Measurements from ENCODE around the gene CKAP2. TPM values are rescaled to one million over a fixed set of nuclear protein-coding genes. Genes with fewer than 3 reads are reported as not detected.
"Not testable (repeated sequence)": the region's sequence is repeated elsewhere in the genome, so short reads cannot be mapped to it uniquely, and the experiment has no call there.

Gene CKAP2
- total and polyA plus RNA-seq, 4 donors = 2.4 to 40.9 (median 2.8) TPM

GRCh38 chr13:52461265-52461664, 6.0 kb downstream of the CKAP2 start:
- WGBS = 89% methylated on average over 3 of the region's 3 CpGs
- no peak overlapping the region for H3K27ac ChIP-seq (ENCODE audit: low read depth in 1 of 2, low read length in 2 of 2)
- H3K9ac ChIP-seq (ENCODE audit: low read depth in 1 of 2, low read length in 2 of 2) = no peak overlapping the region
- peaks cover 0 to 11% (median 3%) of the 10 kb centered on the region in 4 donors for H3K36me3 ChIP-seq (ENCODE audit: control insufficient read depth in 4 of 4, insufficient read depth in 3 of 4, low read depth in 1 of 4, low read length in 3 of 4)
- no peak overlapping the region for H3K4me3 ChIP-seq (ENCODE audit: low read depth in 1 of 3, low read length in 3 of 3)
- H3K9me3 ChIP-seq (ENCODE audit: control insufficient read depth in 4 of 4, low read length in 3 of 4) = no peaks in the 10 kb centered on the region
- no peaks in the 10 kb centered on the region for H3K27me3 ChIP-seq (ENCODE audit: control insufficient read depth in 4 of 4, insufficient read depth in 4 of 4, low read length in 3 of 4)
- peaks cover 0 to 4% (median 1%) of the 10 kb centered on the region in 4 donors for H3K4me1 ChIP-seq (ENCODE audit: control insufficient read depth in 4 of 4, insufficient read depth in 4 of 4, low read length in 3 of 4)
- TF ChIP-seq, protein P1, sequence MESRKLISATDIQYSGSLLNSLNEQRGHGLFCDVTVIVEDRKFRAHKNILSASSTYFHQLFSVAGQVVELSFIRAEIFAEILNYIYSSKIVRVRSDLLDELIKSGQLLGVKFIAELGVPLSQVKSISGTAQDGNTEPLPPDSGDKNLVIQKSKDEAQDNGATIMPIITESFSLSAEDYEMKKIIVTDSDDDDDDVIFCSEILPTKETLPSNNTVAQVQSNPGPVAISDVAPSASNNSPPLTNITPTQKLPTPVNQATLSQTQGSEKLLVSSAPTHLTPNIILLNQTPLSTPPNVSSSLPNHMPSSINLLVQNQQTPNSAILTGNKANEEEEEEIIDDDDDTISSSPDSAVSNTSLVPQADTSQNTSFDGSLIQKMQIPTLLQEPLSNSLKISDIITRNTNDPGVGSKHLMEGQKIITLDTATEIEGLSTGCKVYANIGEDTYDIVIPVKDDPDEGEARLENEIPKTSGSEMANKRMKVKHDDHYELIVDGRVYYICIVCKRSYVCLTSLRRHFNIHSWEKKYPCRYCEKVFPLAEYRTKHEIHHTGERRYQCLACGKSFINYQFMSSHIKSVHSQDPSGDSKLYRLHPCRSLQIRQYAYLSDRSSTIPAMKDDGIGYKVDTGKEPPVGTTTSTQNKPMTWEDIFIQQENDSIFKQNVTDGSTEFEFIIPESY (IDR thresholded peaks at IDR 0.05) = no peak
- TF ChIP-seq HNF4A (conservative IDR thresholded peaks at IDR 0.05) (no peak), HNF4G (IDR thresholded peaks at IDR 0.05) (no peak), NR2F2 (IDR thresholded peaks at IDR 0.05) (no peak), RAD21 (IDR thresholded peaks at IDR 0.05) (no peak), SP1 (IDR thresholded peaks at IDR 0.05) (no peak), FOXA1 (IDR thresholded peaks at IDR 0.05) (no peak), JUND (IDR thresholded peaks at IDR 0.05) (no peak), GABPA (IDR thresholded peaks at IDR 0.05 in 1 of 2, conservative IDR thresholded peaks at IDR 0.05 in 1 of 2) (no peak), RXRA (IDR thresholded peaks at IDR 0.05) (no peak)
- TF ChIP-seq, protein P2, sequence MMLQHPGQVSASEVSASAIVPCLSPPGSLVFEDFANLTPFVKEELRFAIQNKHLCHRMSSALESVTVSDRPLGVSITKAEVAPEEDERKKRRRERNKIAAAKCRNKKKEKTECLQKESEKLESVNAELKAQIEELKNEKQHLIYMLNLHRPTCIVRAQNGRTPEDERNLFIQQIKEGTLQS (IDR thresholded peaks at IDR 0.05) = no peak
- DNase-seq (ENCODE audit: low spot score) = no peak

GRCh38 chr13:52463526-52463925, 8.2 kb downstream of the CKAP2 start:
- Histone ChIP-seq H3K36me3 (ENCODE audit: control insufficient read depth in 4 of 4, insufficient read depth in 3 of 4, low read depth in 1 of 4, low read length in 3 of 4) (peaks cover 0 to 11% (median 4%) of the 10 kb centered on the region in 4 donors), H3K27ac (ENCODE audit: low read depth in 1 of 2, low read length in 2 of 2) (no peak overlapping the region)
- TF ChIP-seq RAD21 (IDR thresholded peaks at IDR 0.05) (no peak), JUND (IDR thresholded peaks at IDR 0.05) (no peak), HNF4A (conservative IDR thresholded peaks at IDR 0.05) (no peak), YY1 (IDR thresholded peaks at IDR 0.05) (no peak), NR2F2 (IDR thresholded peaks at IDR 0.05) (no peak)
- TF ChIP-seq, protein P3, sequence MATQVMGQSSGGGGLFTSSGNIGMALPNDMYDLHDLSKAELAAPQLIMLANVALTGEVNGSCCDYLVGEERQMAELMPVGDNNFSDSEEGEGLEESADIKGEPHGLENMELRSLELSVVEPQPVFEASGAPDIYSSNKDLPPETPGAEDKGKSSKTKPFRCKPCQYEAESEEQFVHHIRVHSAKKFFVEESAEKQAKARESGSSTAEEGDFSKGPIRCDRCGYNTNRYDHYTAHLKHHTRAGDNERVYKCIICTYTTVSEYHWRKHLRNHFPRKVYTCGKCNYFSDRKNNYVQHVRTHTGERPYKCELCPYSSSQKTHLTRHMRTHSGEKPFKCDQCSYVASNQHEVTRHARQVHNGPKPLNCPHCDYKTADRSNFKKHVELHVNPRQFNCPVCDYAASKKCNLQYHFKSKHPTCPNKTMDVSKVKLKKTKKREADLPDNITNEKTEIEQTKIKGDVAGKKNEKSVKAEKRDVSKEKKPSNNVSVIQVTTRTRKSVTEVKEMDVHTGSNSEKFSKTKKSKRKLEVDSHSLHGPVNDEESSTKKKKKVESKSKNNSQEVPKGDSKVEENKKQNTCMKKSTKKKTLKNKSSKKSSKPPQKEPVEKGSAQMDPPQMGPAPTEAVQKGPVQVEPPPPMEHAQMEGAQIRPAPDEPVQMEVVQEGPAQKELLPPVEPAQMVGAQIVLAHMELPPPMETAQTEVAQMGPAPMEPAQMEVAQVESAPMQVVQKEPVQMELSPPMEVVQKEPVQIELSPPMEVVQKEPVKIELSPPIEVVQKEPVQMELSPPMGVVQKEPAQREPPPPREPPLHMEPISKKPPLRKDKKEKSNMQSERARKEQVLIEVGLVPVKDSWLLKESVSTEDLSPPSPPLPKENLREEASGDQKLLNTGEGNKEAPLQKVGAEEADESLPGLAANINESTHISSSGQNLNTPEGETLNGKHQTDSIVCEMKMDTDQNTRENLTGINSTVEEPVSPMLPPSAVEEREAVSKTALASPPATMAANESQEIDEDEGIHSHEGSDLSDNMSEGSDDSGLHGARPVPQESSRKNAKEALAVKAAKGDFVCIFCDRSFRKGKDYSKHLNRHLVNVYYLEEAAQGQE (IDR thresholded peaks at IDR 0.05) = no peak

DNA sequence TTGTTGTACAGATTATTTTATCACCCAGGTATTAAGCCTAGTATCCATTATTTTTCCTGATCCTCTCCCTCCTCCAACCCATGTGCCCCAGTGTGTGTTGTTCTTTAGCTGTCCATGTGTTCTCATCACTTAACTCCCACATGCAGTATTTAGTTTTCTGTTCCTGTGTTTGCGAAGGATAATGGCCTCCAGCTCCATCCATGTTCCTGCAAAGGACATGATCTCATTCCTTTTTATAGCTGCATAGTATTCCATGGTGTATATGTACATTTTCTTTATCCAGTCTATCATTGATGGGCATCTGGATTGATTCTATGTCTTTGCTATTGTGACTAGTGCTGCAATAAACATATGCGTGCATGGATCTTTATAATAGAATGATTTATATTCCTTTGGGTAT, 13.2 kb downstream of the CKAP2 start:
- not testable (repeated sequence) for H3K27ac ChIP-seq (ENCODE audit: low read depth in 1 of 2, low read length in 2 of 2); DNase-seq (ENCODE audit: low spot score); H3K9ac ChIP-seq (ENCODE audit: low read depth in 1 of 2, low read length in 2 of 2); H3K9me3 ChIP-seq (ENCODE audit: control insufficient read depth in 4 of 4, low read length in 3 of 4); H3K4me3 ChIP-seq (ENCODE audit: low read depth in 1 of 3, low read length in 3 of 3); H3K4me1 ChIP-seq (ENCODE audit: control insufficient read depth in 4 of 4, insufficient read depth in 4 of 4, low read length in 3 of 4); H3K36me3 ChIP-seq (ENCODE audit: control insufficient read depth in 4 of 4, insufficient read depth in 3 of 4, low read depth in 1 of 4, low read length in 3 of 4); H3K27me3 ChIP-seq (ENCODE audit: control insufficient read depth in 4 of 4, insufficient read depth in 4 of 4, low read length in 3 of 4)
- WGBS = 97% methylated on average over 2 of the region's 2 CpGs

More at GRCh38 chr13:52463526-52463925, 8.2 kb downstream of the CKAP2 start:
- H3K4me1 ChIP-seq (ENCODE audit: control insufficient read depth in 4 of 4, insufficient read depth in 4 of 4, low read length in 3 of 4) = no peaks in the 10 kb centered on the region
- no peak for DNase-seq (ENCODE audit: low spot score)
- no peaks in the 10 kb centered on the region for H3K27me3 ChIP-seq (ENCODE audit: control insufficient read depth in 4 of 4, insufficient read depth in 4 of 4, low read length in 3 of 4)
- WGBS = 90% methylated on average over 4 of the region's 4 CpGs
- H3K9me3 ChIP-seq (ENCODE audit: control insufficient read depth in 4 of 4, low read length in 3 of 4) = no peaks in the 10 kb centered on the region
- no peak overlapping the region for H3K4me3 ChIP-seq (ENCODE audit: low read depth in 1 of 3, low read length in 3 of 3)
- H3K9ac ChIP-seq (ENCODE audit: low read depth in 1 of 2, low read length in 2 of 2) = no peak overlapping the region

- H3K36me3 ChIP-seq (ENCODE audit: control insufficient read depth in 4 of 4, insufficient read depth in 3 of 4, low read depth in 1 of 4, low read length in 3 of 4); H3K27ac ChIP-seq (ENCODE audit: low read depth in 1 of 2, low read length in 2 of 2); DNase-seq (ENCODE audit: low spot score); H3K9me3 ChIP-seq (ENCODE audit: control insufficient read depth in 4 of 4, low read length in 3 of 4); H3K4me3 ChIP-seq (ENCODE audit: low read depth in 1 of 3, low read length in 3 of 3); H3K9ac ChIP-seq (ENCODE audit: low read depth in 1 of 2, low read length in 2 of 2); H3K4me1 ChIP-seq (ENCODE audit: control insufficient read depth in 4 of 4, insufficient read depth in 4 of 4, low read length in 3 of 4); H3K27me3 ChIP-seq (ENCODE audit: control insufficient read depth in 4 of 4, insufficient read depth in 4 of 4, low read length in 3 of 4): not testable (repeated sequence)
- WGBS = 81% methylated on average over 6 of the region's 7 CpGs
Measured at GRCh38 chr13:52480677-52481428, 25.6 kb downstream of the CKAP2 start.

GRCh38 chr13:52487078-52487477, 31.8 kb downstream of the CKAP2 start:
- not testable (repeated sequence) for H3K36me3 ChIP-seq (ENCODE audit: control insufficient read depth in 4 of 4, insufficient read depth in 3 of 4, low read depth in 1 of 4, low read length in 3 of 4); H3K27me3 ChIP-seq (ENCODE audit: control insufficient read depth in 4 of 4, insufficient read depth in 4 of 4, low read length in 3 of 4); H3K4me3 ChIP-seq (ENCODE audit: low read depth in 1 of 3, low read length in 3 of 3); DNase-seq (ENCODE audit: low spot score); H3K4me1 ChIP-seq (ENCODE audit: control insufficient read depth in 4 of 4, insufficient read depth in 4 of 4, low read length in 3 of 4); H3K9ac ChIP-seq (ENCODE audit: low read depth in 1 of 2, low read length in 2 of 2); H3K27ac ChIP-seq (ENCODE audit: low read depth in 1 of 2, low read length in 2 of 2); H3K9me3 ChIP-seq (ENCODE audit: control insufficient read depth in 4 of 4, low read length in 3 of 4)
- 70% methylated on average over 2 of the region's 2 CpGs for WGBS
